Activated gamma-delta T cell treated with Interleukin-2 at 50 U/mL for 16 hours (primary cell): Measurements from ENCODE around the gene PPARA.
A peak's percentile ranks its signal among the peaks of the same experiment; 100 is the strongest.

Experiments
- DNase-seq: peaks from one replicate; pipeline ENCODE4 v3.0.0-alpha.2; 2020

Gene PPARA

DNA sequence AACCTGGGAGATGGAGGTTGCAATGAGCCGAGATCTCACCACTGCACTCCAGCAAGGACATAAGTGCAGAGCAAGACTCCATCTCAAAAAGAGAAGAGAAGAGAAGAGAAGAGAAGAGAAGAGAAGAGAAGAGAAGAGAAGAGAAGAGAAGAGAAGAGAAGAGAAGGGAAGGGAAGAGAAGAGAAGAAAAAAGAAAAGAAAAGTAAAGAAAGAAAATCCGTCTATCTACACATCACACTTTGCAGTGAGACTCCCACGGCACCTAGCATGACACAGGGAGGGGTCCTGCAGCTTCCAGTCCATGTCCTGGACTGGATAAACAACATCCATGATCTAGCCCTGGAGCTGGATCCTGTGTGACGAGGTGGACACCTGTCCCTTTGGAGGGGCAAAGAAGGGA, 4.0 kb upstream of the PPARA start:
- DNase-seq, result no peak

DNA sequence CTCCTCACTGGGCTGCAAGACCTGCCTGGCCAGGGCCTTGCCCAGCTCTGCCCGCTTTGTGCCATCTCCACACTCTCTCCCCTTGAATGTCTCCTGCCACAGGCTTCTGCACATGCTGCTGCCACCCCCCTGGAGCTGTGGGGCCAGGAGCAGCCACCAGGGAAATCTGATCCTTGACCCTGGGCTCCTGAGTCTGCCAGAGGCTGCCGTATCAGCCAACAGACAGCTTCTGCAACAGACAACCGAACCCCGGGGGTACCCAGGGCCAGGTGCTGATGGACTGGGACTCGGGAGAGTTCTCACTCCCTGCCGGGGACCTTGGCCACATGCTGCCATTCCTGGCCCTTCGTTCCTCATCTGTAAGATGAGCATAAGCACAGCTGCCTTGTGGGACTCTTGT, 3.3 kb upstream of the PPARA start:
- DNase-seq, result no peak

DNA sequence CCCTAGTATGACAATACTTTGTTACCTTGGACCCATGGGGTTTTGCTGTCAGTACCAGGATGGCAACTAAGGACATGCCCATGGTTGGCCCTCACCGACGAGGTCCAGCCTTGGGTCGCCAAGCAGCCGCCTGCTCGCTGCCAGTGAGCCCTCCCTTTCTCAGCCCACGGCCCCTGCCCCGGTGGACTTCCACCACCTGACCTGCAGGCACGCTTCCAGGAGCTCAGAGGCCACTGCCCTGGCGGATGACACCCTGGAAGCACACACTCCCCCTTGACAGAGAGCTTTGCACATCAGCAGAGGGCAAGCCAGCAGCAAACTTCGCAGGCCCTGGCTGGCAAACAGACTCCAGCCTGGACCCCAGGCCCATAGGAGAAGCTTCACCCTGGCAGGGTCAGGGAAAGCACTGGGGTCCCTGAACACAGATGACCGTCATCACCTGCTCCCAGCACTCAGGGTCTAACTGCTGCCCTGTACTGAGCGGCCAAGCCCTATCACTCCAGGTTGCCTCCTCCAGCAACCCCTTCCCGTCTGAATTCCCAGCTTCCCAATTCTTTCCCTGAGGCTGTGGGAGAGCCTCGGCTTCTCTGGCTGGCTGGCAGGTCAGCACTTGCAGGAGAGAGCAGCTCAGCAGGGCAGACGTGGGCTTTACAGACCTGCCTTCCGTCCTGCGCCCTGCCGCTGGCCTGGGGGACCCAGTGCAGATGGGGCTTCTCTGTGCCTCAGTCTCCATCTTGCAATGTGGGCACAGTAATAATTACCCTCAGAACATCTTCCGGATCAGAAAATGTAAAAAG, 2.7 kb upstream of the PPARA start:
- DNase-seq, result no peak

DNA sequence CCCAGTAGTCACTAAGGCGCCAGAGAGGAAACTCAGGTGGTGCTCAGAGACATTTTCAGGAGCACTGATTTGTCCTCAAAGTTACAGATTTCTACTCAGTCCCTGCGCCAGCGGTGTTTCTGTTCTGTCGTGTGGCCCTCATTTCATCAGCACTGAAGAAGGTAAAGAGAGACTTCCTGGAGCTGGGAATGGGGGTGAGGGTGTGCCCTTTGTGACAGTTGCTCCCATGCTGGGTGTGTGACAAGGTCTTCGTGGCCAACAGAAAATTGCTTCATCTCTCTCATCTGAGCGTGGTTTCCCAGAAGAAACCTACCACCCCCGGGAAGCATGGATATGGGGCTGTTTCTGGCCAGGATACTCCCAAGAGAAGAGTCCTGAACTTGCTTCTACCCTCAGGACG, 2.0 kb upstream of the PPARA start:
- no peak for DNase-seq

DNA sequence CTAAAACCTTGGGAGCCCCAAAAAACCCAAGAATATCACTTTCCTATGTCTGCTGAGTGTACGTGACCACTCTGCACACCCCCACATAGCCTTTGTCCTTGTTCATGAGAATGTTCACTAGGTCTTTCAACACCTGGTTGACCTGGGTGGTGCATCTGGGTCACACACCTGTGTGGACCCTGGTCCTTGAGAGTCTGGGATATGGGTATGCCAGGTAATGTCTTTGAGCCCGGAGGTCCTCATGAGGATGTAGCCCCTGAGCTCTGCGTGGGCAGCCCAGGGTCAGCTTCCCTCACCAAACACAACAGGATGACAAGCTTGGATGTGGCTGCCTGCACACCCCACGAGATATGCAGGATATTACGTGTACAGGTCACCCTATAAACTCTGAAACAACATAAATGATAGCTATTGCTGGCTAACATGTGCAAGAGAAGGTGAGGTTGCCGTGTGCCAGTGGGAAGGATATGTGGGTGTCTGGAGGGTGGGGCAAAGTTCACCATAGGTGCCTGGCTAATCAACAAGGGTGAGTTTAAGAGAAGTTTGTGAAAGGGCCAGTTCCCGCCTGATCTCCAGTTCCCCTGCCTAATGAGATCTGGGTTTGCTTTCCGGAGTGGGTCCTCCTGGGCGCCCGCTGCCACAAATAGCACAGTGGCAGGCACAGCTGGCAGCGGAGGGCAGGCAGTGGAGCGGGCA, 1.4 kb upstream of the PPARA start:
- no peak for DNase-seq

DNA sequence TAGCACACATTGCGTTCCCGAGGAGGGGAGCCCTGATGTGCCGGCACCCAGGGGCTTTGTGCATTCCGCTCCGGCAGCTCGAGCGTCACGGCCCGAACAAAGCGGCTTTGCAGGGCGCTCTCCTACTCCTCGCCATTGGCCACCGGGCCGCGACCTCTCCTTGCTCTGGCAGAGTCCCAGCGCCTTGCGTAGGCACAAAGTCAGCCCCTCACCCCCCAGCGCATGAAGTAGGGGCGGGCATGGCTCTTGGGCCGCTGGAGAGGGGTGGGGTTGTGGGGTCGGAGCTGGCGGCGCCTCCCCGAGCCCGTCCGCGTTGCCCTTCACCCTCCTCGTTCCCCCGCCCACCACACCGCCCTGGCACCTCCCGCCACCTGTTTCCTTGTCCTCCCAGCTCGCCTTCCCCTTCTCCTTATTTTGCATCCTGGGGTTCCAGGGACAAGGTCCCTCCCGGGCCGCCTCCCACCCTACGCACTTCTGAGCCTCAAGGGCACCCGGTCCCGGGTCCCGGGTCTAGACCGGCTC, 753 bp upstream of the PPARA start:
- peak; percentile 29 for DNase-seq

DNA sequence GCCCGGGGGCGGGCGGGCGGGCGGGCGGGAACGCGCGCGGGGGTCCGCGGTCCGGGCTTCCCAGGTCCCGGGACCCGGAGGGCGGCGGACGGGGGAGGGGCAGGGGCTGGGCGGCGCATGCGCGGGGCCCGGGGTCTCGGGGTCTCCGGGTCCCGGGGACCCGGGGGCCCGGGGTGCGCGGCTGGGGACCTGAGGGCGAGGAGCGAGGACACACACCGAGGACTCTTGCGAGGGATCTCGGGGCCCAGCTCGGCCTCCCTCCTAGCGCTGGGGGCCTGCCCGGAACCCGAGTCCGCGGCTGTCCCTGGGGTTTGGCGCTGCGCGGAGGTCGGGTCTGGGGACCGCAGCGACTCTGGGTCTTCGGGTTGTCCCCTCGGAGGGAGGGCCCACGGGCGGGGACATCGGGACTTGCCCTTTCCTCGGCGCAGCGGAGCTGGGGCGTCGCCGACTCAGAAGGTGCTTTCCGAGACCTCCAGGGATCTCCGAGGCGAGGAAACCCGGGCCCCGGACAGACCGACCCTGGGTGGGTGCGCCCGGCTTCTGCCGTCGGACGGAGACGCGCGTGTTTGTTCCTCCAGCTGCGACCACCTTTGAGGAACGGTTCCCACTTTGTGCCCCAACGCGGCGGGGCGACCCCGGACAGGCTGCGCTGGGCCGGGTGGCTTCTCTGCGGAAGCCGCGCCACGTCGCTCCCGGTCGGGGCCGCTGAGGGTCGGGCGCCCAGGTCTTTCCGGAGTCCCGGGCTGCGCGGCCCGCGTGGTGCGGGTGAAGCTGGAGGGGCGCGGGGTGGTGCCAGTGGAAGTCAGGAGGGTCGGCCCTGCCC, 540 bp downstream of the PPARA start:
- DNase-seq, result peak; percentile 44

DNA sequence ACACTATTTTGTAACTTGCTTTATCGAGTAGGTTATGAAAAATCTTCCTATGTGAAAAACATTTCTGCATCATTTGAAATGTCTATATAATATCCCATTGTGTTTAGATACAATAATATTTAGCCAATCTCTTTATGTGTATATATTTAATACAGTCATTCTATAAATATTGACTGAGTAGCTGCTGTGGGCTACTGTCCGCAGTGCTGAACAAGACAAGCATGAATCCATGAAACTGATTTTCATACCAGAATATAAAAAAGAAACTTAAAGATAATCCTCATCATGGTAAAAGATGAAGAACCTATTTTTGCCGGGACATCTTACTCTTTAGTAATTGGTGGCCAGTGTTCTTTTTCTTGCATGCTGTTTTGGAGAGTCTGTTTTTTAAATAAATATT, 3.6 kb downstream of the PPARA start:
- no peak for DNase-seq

DNA sequence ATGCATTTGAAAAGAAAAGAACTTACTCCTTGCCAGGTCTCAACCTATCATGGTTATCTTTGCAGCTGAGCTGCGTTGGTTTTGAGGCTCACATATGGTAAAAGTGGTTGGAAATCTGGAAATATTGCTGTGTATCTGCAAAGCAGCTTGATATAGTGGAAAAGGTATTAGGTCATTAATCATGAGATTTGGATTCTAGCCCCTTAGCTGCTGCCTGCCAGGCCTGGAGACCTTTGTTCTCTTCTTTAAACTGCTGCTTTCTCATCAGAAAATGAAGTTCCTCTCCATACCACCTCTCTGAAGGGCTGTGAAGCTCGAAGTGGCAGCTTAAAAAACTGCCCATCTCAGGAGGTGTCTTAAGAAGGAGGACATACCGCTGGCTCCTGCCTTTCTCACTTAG, 5.7 kb downstream of the PPARA start:
- DNase-seq, result no peak

DNA sequence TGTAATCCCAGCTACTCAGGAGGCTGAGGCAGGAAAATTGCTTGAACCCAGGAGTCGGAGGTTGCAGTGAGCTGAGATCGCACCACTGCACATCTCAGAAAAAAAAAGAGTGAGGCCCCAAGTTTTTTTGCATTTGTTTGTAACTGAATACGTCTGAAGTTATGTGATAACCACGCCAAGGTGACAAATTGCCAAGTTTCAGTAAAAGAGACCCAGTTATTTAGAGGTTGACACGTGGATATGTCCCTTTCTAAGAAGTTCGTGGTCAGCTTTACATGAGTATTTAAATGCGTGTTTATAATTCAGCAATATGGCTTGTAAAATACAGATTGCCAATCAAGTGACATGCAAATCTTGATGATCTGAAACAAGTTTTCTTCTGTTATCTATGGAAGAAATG, 8.0 kb downstream of the PPARA start:
- no peak for DNase-seq

DNA sequence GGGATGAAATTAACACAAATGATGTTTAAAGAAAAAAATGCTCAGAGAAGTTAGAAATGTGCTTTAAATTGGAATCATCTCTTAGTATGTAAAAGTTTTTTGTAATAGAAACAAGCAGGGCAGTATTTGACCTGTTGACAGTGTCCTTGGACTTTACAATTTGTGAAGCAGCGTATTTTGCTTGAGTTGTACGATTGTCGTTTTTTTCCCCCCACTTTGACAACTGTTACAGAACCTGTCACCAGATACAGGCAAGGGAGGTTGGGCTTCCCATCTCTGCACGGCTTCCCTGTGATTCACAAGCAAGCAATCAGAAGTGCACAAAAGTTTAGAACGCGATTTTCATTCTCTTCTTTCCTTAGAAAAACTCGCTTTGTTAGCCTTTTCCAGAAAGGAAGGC, 8.9 kb downstream of the PPARA start:
- DNase-seq, result no peak

DNA sequence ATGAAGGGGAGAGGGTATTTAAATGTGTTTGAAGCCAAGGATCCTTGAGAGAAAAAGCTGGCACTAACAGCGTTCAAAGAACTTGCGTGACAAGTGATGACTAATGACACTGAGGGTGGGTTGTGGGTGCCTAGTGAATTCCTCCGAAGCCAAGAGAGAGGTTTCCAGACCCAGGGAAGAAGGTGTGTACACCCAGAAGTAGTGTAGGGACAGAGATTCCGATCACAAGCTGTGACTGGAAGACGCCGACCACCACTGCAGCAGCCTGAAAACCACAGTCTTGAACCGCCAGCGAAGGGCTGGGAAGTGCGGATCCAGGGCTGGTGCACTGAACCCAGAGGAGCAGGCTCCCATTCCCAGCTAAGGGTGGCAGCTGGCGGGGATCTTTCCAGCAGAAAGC, 9.5 kb downstream of the PPARA start:
- no peak for DNase-seq

DNA sequence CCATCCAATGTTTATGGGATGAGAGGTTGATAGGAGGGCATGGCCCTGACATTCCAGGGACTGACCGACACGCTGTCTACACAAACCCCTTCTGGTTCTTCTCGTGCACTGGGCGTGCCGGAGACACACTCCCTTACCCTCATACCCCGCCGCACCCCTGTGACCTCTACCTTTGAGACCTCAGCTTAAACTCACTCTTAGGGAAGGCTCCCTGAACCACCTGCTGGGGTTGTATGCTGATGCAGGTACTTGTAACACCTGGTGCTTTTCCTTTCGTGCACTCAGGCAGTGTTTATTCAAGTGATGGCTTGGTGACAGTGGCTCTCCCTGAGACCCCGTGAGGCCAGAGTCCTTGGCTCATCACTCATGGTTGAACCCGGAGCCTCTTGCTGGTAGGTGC, 12.0 kb downstream of the PPARA start:
- DNase-seq, result no peak

DNA sequence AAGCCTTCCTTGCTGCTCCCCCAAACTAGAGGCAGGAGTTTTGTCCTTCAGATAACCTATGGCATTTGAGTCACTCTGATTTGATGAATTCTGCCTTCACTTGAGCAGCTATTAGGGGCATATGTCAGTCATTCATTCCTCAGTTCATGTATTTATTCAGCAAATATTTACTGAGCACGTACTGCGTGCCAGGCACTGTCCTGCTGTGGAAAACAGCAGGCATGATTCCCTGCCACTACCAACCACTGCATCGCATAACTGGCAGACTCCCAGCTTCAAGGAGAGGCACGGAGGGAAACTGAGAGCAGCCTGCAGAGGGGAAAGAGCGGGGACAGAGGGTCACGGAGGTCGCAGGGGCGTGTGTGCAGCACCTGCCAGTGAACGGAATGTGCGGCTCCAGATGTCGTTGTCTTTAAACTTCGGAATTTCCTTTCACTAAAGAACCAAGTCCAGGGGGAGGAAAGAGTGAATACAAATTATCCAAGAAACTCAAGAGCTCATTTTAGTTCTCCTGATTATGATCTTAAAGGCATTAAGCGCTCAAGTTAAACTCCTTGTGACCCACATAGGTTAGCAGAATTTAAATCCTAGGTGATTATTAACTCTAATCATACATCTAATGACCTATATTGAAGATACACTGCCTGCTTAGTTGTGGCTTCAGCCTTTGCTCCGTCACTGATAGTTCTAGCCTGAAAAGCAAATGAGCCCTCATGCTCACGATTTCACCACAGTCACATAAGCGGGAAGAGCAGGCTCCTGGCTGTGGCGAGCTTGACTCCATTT, 12.6 kb downstream of the PPARA start:
- no peak for DNase-seq

DNA sequence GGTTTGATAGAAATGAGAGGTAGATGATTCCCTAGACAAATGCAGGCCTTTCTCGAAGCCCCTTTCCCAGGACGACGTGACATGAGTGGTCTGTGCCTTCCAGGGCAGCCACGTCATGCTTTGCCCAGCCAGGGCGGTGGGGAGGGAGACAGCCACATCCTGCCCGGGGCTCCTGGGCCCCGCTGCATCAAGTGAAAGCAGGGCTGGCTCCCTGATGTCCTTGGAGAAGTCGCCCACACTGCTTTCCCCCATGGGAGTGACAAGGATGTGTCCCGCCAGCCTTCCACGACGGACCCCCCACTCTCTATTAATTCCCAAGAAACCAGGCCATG, 13.2 kb downstream of the PPARA start:
- DNase-seq, result no peak

DNA sequence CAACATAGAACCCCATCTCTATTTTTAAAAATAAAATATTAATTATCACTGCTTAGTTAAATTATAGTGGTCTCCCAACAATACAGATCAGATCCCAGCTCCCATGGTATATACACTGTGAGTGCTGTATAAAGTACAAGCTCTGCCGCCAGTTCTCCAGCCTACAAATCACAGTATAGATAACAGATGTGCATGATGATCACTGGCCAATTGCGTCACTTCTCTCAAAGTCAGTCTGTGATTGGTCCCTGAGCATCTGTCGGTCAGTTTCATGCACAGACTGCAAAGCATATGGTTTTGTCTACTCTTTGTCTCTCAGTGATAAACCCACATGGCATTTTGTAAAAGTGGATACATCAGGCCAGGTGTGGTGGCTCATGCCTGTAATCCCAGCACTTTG, 15.7 kb downstream of the PPARA start:
- DNase-seq, result no peak

DNA sequence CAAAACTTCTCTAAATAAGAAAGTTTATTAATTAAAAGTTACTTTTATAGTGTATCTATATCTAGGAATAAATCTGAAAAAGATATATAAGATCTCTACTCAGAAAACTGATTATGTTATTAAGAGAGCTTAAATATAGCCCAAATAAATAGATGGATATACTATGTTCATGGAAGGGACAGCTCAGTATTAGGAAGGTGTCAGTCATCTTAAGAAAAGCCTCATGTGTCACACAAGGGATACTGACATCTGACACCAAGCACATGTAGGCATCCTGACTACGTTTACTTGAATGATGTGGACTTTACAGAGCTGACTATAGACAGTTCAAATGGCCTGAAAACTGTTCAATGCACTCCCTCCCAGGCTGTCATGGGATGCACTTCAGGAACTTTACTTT, 19.3 kb downstream of the PPARA start:
- DNase-seq, result no peak

DNA sequence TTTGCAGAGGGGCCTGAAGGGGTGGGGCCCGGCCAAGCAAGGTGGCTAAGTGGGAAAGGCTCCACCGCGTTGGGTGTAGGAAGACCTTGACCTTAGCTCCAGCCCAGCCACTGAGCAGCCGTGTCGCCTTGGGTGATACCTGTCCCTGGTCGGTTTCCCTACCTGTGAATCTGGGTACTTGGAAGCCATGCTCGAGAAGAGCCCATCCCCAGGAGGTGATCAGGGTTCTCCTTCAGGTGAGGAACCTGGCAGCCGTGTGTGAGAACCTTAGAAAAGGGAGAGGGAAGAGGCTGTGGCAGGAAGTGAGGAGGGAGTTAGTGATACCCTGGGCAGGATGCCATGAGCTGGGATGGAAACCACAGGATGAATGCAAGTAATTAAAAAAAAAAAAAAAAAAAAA, 21.6 kb downstream of the PPARA start:
- DNase-seq, result no peak

DNA sequence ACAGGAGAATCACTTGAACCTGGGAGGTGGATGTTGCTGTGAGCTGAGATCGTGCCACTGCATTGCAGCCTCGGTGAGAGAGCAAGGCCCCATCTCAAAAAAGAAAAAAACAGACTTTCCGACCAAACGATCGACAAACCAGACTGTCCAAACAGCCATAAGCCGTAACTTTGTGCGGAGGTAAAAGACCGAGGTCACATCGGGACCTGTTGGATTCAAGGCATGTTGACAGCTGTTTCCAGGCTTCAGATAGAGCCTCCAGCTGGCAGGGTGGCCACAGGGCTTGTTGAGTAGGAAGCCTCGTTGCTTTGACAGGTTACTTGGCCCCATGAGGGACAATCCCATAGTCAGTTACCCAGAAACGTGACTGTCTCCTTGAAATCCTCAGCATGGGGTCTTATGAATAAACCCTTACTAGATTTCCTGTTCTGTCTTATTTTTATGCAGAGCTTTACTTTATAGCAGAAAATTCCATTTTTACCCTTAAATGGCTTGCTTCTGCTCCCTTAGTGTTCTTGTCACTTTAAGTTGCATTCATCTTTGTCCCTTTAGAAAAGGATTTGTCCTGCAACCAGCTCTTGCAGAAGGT, 22.3 kb downstream of the PPARA start:
- no peak for DNase-seq

DNA sequence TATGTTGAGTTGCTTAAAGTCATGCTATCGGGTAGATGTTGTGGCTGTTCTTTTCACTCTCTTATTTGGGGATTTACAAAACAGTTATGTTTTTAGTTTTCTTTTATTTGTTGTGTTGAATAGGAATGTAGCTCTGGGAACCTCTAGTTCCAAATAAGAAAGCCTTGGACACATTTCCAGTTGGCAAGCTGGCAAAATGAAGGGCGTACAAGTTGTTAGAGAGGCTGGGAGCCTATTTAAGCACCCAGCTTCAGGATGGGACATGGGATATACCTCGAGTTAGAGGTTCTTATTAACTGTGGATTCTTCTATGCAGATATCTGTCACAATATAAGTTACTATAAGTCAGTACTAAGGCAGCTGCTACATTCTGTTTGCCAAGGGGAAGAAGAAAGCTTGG, 22.8 kb downstream of the PPARA start:
- no peak for DNase-seq

DNA sequence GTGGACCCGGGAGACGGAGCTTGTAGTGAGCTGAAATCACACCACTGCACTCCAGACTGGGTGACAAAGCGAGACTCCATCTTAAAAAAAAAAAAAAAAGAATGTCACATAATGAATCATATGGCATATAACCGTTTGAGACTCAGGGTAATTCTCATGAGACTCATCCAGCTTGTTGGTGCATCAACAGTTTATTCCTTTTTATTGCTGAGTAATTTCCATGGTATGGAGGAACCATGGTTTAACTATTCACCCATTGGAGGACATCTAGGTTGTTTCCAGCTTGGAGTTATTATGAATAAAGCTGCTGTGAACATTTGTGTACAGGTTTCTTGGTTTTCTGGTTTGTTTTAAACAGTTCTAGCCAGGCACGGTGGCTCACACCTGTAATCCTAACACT, 25.3 kb downstream of the PPARA start:
- DNase-seq, result no peak

DNA sequence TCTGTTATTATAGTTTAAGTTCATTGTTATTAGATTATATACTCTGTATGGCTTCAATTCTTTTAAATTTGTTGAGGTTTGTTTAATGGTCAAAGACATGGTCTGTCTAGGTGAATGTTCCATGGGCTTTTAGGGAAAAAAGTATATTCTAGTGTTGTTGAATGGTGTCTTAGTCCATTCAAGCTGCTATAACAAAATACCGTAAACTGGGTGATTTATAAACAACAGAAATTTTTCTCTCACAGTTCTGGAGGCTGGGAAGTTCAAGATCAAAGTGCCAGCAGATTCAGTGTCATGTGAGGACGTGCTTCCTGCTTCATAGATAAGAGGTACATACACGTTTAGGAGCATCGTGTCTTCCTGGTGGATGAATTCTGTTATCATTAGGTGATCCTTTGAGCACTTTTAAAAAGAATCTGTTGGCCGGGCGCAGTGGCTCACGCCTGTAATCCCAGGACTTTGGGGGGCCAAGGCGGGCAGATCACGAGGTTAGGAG, 26.2 kb downstream of the PPARA start:
- no peak for DNase-seq
